HepG2 (cell line): Measurements from ENCODE around the gene STAT1. TPM values are rescaled to one million over a fixed set of nuclear protein-coding genes. Genes with fewer than 3 reads are reported as not detected.

Experiments
- ATF7 ChIP-seq, 2 experiments: fragments of 450-650 bp in 1 of 2; sonication (generic) in 1 of 2; formaldehyde crosslinking in 1 of 2; IDR thresholded peaks; 2 replicates each; pipeline versions ENCODE4 v1.4.0 to v1.6.1; 2016 to 2020; ENCODE audit warnings: antibody characterized with exemption in 1 of 2, mild to moderate bottlenecking in 1 of 2, missing genetic modification reagents in 1 of 2
- ATRX ChIP-seq: sonication (generic); formaldehyde crosslinking; IDR thresholded peaks from 2 replicates; pipeline ENCODE4 v1.4.0; 2020; ENCODE audit warnings: missing genetic modification reagents, borderline replicate concordance
- ELK4 ChIP-seq: sonication (generic); formaldehyde crosslinking; IDR thresholded peaks from 2 replicates; pipeline ENCODE4 v1.9.0; 2021; ENCODE audit warnings: missing genetic modification reagents, borderline replicate concordance
- HNRNPH1 ChIP-seq: fragments of 200-400 bp; formaldehyde crosslinking; optimal IDR thresholded peaks from 2 replicates; pipeline ENCODE3; 2017; ENCODE audit warnings: mild to moderate bottlenecking, low read depth, low read length
- HOXA3 ChIP-seq: sonication (generic); formaldehyde crosslinking; IDR thresholded peaks from 2 replicates; pipeline ENCODE4 v1.5.0; 2020; ENCODE audit warnings: missing genetic modification reagents
- MIER2 ChIP-seq: IDR thresholded peaks from 2 replicates; pipeline ENCODE4 v1.6.1; 2016; ENCODE audit warnings: missing biosample characterization, missing genetic modification reagents
- NONO ChIP-seq, 2 experiments: fragments of 450-650 bp in 1 of 2; sonication (generic) in 1 of 2; formaldehyde crosslinking in 1 of 2; IDR thresholded peaks in 1 of 2; conservative IDR thresholded peaks in 1 of 2; 2 replicates each; pipeline versions ENCODE4 v1.6.1 to v1.8.0; 2017 to 2022; ENCODE audit warnings: mild to moderate bottlenecking in 1 of 2, missing genetic modification reagents in 1 of 2, moderate library complexity in 1 of 2
- PAF1 ChIP-seq: IDR thresholded peaks from 2 replicates; pipeline ENCODE4 v1.6.1; 2016; ENCODE audit warnings: missing genetic modification reagents, missing compliant biosample characterization
- PTBP1 ChIP-seq: fragments of 200-400 bp; formaldehyde crosslinking; IDR thresholded peaks from 2 replicates; pipeline ENCODE4 v1.6.1; 2018; ENCODE audit warnings: low read length, low read depth; ENCODE audit not compliant: poor library complexity, severe bottlenecking
- U2AF2 ChIP-seq: fragments of 200-400 bp; formaldehyde crosslinking; IDR thresholded peaks from 2 replicates; pipeline ENCODE4 v1.6.1; 2017; ENCODE audit warnings: low read depth, mild to moderate bottlenecking, low read length
- ZBTB1 ChIP-seq: sonication (generic); formaldehyde crosslinking; IDR thresholded peaks from 2 replicates; pipeline ENCODE4 v1.4.0; 2020; ENCODE audit warnings: missing genetic modification reagents, borderline replicate concordance
- ZNF569 ChIP-seq: sonication (generic); formaldehyde crosslinking; IDR thresholded peaks from 2 replicates; pipeline ENCODE4 v1.5.0; 2020; ENCODE audit warnings: mild to moderate bottlenecking, missing genetic modification reagents, moderate library complexity, borderline replicate concordance
- ZNF580 ChIP-seq: IDR thresholded peaks from 2 replicates; pipeline ENCODE4 v1.6.1; 2016; ENCODE audit warnings: low read depth, borderline replicate concordance
- ZNF777 ChIP-seq: sonication (generic); formaldehyde crosslinking; IDR thresholded peaks from 2 replicates; pipeline ENCODE4 v1.4.0; 2020; ENCODE audit warnings: missing genetic modification reagents
- ZSCAN20 ChIP-seq: sonication (generic); formaldehyde crosslinking; IDR thresholded peaks from 2 replicates; pipeline ENCODE4 v1.4.0; 2020; ENCODE audit warnings: missing genetic modification reagents, mild to moderate bottlenecking, borderline replicate concordance
- polyA plus RNA-seq, 8 experiments: library from polyadenylated mRNA; depleted of rRNA in 3 of 8; stranded (reverse) in 7 of 8; unstranded in 1 of 8; fragments of >200 nt; fragmentation: Illumina TruSeq in 4 of 8; extraction: Trizol in 4 of 8; gene quantifications; 2 replicates each; pipeline versions ENCODE4 v1.2.1 to v1.2.3, GENCODE V29; 2011 to 2016; ENCODE audit warnings: low read depth in 4 of 8, missing spikeins in 1 of 8, mixed read lengths in 1 of 8; ENCODE audit not compliant: insufficient read depth in 1 of 8
- total RNA-seq, 5 experiments: library from RNA; depleted of rRNA; stranded (reverse); fragments of >200 nt; fragmentation: Illumina TruSeq; extraction: Trizol; gene quantifications; 2 replicates each; pipeline ENCODE4 v1.2.3, GENCODE V29; 2016; ENCODE audit warnings: low read depth in 1 of 5
- TF ChIP-seq, protein P1 (sequence below): sonication (generic); formaldehyde crosslinking; IDR thresholded peaks from 2 replicates; pipeline ENCODE4 v1.8.1; 2023; ENCODE audit warnings: mild to moderate bottlenecking, moderate library complexity, missing genetic modification reagents
- TF ChIP-seq, protein P2 (sequence below): sonication (generic); formaldehyde crosslinking; IDR thresholded peaks from 2 replicates; pipeline ENCODE4 v1.5.1; 2020; ENCODE audit warnings: missing genetic modification reagents, mild to moderate bottlenecking, borderline replicate concordance
- TF ChIP-seq, protein P3 (sequence below): sonication (generic); formaldehyde crosslinking; IDR thresholded peaks from 2 replicates; pipeline ENCODE4 v1.9.0; 2021; ENCODE audit warnings: missing genetic modification reagents, borderline replicate concordance
- TF ChIP-seq, protein P4 (sequence below): sonication (generic); formaldehyde crosslinking; IDR thresholded peaks from 2 replicates; pipeline ENCODE4 v1.5.0; 2020; ENCODE audit warnings: mild to moderate bottlenecking, low read depth, missing genetic modification reagents, borderline replicate concordance

STAT1 gene
- total and polyA plus RNA-seq, 2 of the 13 experiments (the other 11 are each of a cell fraction or from before 2014, with no cell fraction given) = 21.8 to 59.6 TPM

- TF ChIP-seq ZNF569 = peak; percentile 93; the same call in 1 of the 2 replicates
- peak; percentile 100 for TF ChIP-seq ZNF580 (CRISPR knock-in tag)
- peak; percentile 99; the same call in 1 of the 2 replicates for TF ChIP-seq ZSCAN20
- peak; percentile 79 for TF ChIP-seq PTBP1
- TF ChIP-seq ZBTB1 = peak; percentile 93; the same call in 1 of the 2 replicates
- no peak for TF ChIP-seq HNRNPH1
- peak; percentile 92 for TF ChIP-seq MIER2
- peak; percentile 90; the same call in 1 of the 2 replicates for TF ChIP-seq ELK4
- TF ChIP-seq, protein P1, sequence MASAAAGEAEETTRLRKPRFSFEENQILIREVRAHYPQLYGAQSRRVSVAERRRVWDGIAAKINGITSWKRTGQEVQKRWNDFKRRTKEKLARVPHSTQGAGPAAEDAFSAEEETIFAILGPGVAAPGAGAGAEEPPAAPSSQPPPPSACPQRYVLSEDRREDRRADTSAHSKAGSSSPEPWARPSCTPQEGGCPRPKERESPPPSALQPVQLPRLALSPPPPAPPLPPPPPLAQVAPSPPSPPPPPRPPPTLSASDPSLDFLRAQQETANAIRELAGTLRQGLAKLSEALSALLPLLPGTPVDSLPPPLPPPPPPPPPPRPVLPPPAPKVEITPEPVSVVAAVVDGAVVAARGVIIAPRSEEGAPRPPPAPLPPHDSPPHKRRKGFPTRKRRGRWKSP = peak; percentile 100
- peak; percentile 62; the same call in 1 of the 2 replicates for TF ChIP-seq ATRX (CRISPR knock-in tag)
- TF ChIP-seq ZNF777 (CRISPR knock-in tag) = peak; percentile 92
- 0 out of 2 replicates have a peak, but pooled peaks have one; percentile 59 for TF ChIP-seq U2AF2
- TF ChIP-seq, protein P2, sequence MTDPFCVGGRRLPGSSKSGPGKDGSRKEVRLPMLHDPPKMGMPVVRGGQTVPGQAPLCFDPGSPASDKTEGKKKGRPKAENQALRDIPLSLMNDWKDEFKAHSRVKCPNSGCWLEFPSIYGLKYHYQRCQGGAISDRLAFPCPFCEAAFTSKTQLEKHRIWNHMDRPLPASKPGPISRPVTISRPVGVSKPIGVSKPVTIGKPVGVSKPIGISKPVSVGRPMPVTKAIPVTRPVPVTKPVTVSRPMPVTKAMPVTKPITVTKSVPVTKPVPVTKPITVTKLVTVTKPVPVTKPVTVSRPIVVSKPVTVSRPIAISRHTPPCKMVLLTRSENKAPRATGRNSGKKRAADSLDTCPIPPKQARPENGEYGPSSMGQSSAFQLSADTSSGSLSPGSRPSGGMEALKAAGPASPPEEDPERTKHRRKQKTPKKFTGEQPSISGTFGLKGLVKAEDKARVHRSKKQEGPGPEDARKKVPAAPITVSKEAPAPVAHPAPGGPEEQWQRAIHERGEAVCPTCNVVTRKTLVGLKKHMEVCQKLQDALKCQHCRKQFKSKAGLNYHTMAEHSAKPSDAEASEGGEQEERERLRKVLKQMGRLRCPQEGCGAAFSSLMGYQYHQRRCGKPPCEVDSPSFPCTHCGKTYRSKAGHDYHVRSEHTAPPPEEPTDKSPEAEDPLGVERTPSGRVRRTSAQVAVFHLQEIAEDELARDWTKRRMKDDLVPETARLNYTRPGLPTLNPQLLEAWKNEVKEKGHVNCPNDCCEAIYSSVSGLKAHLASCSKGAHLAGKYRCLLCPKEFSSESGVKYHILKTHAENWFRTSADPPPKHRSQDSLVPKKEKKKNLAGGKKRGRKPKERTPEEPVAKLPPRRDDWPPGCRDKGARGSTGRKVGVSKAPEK = peak; percentile 98
- TF ChIP-seq, protein P3, sequence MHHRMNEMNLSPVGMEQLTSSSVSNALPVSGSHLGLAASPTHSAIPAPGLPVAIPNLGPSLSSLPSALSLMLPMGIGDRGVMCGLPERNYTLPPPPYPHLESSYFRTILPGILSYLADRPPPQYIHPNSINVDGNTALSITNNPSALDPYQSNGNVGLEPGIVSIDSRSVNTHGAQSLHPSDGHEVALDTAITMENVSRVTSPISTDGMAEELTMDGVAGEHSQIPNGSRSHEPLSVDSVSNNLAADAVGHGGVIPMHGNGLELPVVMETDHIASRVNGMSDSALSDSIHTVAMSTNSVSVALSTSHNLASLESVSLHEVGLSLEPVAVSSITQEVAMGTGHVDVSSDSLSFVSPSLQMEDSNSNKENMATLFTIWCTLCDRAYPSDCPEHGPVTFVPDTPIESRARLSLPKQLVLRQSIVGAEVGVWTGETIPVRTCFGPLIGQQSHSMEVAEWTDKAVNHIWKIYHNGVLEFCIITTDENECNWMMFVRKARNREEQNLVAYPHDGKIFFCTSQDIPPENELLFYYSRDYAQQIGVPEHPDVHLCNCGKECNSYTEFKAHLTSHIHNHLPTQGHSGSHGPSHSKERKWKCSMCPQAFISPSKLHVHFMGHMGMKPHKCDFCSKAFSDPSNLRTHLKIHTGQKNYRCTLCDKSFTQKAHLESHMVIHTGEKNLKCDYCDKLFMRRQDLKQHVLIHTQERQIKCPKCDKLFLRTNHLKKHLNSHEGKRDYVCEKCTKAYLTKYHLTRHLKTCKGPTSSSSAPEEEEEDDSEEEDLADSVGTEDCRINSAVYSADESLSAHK = 0 out of 2 replicates have a peak, but pooled peaks have one; percentile 85
- TF ChIP-seq, protein P4, sequence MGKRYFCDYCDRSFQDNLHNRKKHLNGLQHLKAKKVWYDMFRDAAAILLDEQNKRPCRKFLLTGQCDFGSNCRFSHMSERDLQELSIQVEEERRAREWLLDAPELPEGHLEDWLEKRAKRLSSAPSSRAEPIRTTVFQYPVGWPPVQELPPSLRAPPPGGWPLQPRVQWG (CRISPR knock-in tag) = no peak; the same call in 1 of the 2 replicates
- no peak for TF ChIP-seq NONO (IDR thresholded peaks at IDR 0.05)
- peak; percentile 100 for TF ChIP-seq NONO (CRISPR knock-in tag; conservative IDR thresholded peaks at IDR 0.05)
- TF ChIP-seq HOXA3 (CRISPR knock-in tag) = peak; percentile 99
- no peak for TF ChIP-seq ATF7 (IDR thresholded peaks at IDR 0.05)
- peak; percentile 86 for TF ChIP-seq ATF7 (CRISPR knock-in tag; IDR thresholded peaks at IDR 0.05)
- TF ChIP-seq PAF1 (CRISPR knock-in tag) = 0 out of 2 replicates have a peak, but pooled peaks have one; percentile 21
Observed at GRCh38 chr2:191020221-191020741, 6.3 kb upstream of the STAT1 start (continued).
